ENCODE data around the gene NPTN.

The NPTN gene

GRCh38 chr15:73631915-73632669, 1.1 kb downstream of the NPTN start:
- peak; percentile 38 for DNase-seq (ENCODE audit: low spot score)

- no peak for DNase-seq (ENCODE audit: low spot score)
These were observed 2.2 kb downstream of the NPTN start for GRCh38 chr15:73630921-73631362.

- DNase-seq (ENCODE audit: low spot score) = no peak
These were observed 3.3 kb downstream of the NPTN start for GRCh38 chr15:73629798-73630429.

- DNase-seq (ENCODE audit: low spot score) = no peak
These were observed 4.0 kb downstream of the NPTN start for GRCh38 chr15:73628976-73629797.

GRCh38 chr15:73628102-73628501, 5.1 kb downstream of the NPTN start:
- no peak for DNase-seq (ENCODE audit: low spot score)

- no peak for DNase-seq (ENCODE audit: low spot score)
These were observed 7.1 kb downstream of the NPTN start for GRCh38 chr15:73626072-73626471.

GRCh38 chr15:73624530-73624929, 8.7 kb downstream of the NPTN start:
- DNase-seq (ENCODE audit: low spot score) = no peak

- DNase-seq (ENCODE audit: low spot score) = no peak
These were observed 11.8 kb downstream of the NPTN start for GRCh38 chr15:73621286-73621826.

- DNase-seq (ENCODE audit: low spot score) = no peak
These were observed 13.1 kb downstream of the NPTN start for GRCh38 chr15:73620078-73620477.

- no peak for DNase-seq (ENCODE audit: low spot score)
These were observed 15.3 kb downstream of the NPTN start for GRCh38 chr15:73617913-73618312.

- DNase-seq (ENCODE audit: low spot score) = no peak
These were observed 15.8 kb downstream of the NPTN start for GRCh38 chr15:73617301-73617831.

- no peak for DNase-seq (ENCODE audit: low spot score)
These were observed 24.2 kb downstream of the NPTN start for GRCh38 chr15:73608941-73609340.

- no peak for DNase-seq (ENCODE audit: low spot score)
These were observed 24.7 kb downstream of the NPTN start for GRCh38 chr15:73608475-73608874.

- no peak for DNase-seq (ENCODE audit: low spot score)
These were observed 25.3 kb downstream of the NPTN start for GRCh38 chr15:73607843-73608242.

- no peak for DNase-seq (ENCODE audit: low spot score)
These were observed 25.8 kb downstream of the NPTN start for GRCh38 chr15:73607405-73607804.

- DNase-seq (ENCODE audit: low spot score) = no peak
These were observed 27.3 kb downstream of the NPTN start for GRCh38 chr15:73605759-73606436.

- DNase-seq (ENCODE audit: low spot score) = no peak
These were observed 28.7 kb downstream of the NPTN start for GRCh38 chr15:73604477-73604876.

GRCh38 chr15:73602992-73603391, 30.2 kb downstream of the NPTN start:
- DNase-seq (ENCODE audit: low spot score) = no peak

- DNase-seq (ENCODE audit: low spot score) = no peak
These were observed 30.7 kb downstream of the NPTN start for GRCh38 chr15:73602446-73602843.

GRCh38 chr15:73601451-73602445, 31.4 kb downstream of the NPTN start:
- no peak for DNase-seq (ENCODE audit: low spot score)

All from LoVo (cell line).